HepG2 (cell line): Measurements from ENCODE around the gene ZDHHC14. TPM values are rescaled to one million over a fixed set of nuclear protein-coding genes. Genes with fewer than 3 reads are reported as not detected.
A peak's percentile ranks its signal among the peaks of the same experiment; 100 is the strongest.

Source experiments
- ASH2L ChIP-seq: fragments of 300-600, 200-600 bp; sonication (generic); IDR thresholded peaks from 2 replicates; pipeline ENCODE4 v1.7.0; 2017; ENCODE audit warnings: low read depth, mild to moderate bottlenecking, moderate library complexity, mixed read lengths, low read length; ENCODE audit not compliant: insufficient read length
- DBP ChIP-seq: sonication (generic); formaldehyde crosslinking; IDR thresholded peaks from 2 replicates; pipeline ENCODE4 v1.4.0; 2020; ENCODE audit warnings: missing genetic modification reagents; ENCODE audit errors: not compliant biosample characterization
- GLI4 ChIP-seq: sonication (generic); formaldehyde crosslinking; IDR thresholded peaks from 2 replicates; pipeline ENCODE4 v1.5.1; 2020; ENCODE audit warnings: missing genetic modification reagents, mild to moderate bottlenecking, moderate library complexity, borderline replicate concordance
- HIVEP1 ChIP-seq: sonication (generic); formaldehyde crosslinking; IDR thresholded peaks from 2 replicates; pipeline ENCODE4 v1.4.0; 2020; ENCODE audit warnings: mild to moderate bottlenecking, missing genetic modification reagents
- MEIS1 ChIP-seq: sonication (generic); formaldehyde crosslinking; IDR thresholded peaks from 2 replicates; pipeline ENCODE4 v1.9.0; 2021; ENCODE audit warnings: mild to moderate bottlenecking, missing genetic modification reagents, moderate library complexity, borderline replicate concordance
- PATZ1 ChIP-seq: sonication (generic); formaldehyde crosslinking; IDR thresholded peaks from 2 replicates; pipeline ENCODE4 v1.4.0; 2020; ENCODE audit warnings: missing genetic modification reagents
- RXRA ChIP-seq: sonication (generic); formaldehyde crosslinking; IDR thresholded peaks from 2 replicates; pipeline ENCODE4 v1.5.1; 2020; ENCODE audit warnings: missing genetic modification reagents
- SKI ChIP-seq: fragments of 450-650 bp; IDR thresholded peaks from one replicate; pipeline ENCODE4 v1.6.1; 2018; ENCODE audit warnings: mild to moderate bottlenecking; ENCODE audit not compliant: partially characterized antibody
- SNAPC5 ChIP-seq: sonication (generic); formaldehyde crosslinking; IDR thresholded peaks from 2 replicates; pipeline ENCODE4 v1.8.1; 2023; ENCODE audit warnings: mild to moderate bottlenecking, missing genetic modification reagents, borderline replicate concordance
- ZFP62 ChIP-seq: sonication (generic); formaldehyde crosslinking; IDR thresholded peaks from 2 replicates; pipeline ENCODE4 v1.4.0; 2020; ENCODE audit warnings: missing genetic modification reagents
- ZNF101 ChIP-seq: sonication (generic); formaldehyde crosslinking; IDR thresholded peaks from 2 replicates; pipeline ENCODE4 v1.4.0; 2020; ENCODE audit warnings: mild to moderate bottlenecking, low read depth, missing genetic modification reagents, borderline replicate concordance
- ZNF142 ChIP-seq: sonication (generic); formaldehyde crosslinking; IDR thresholded peaks from 2 replicates; pipeline ENCODE4 v1.4.0; 2020; ENCODE audit warnings: missing genetic modification reagents
- ZNF335 ChIP-seq: sonication (generic); formaldehyde crosslinking; IDR thresholded peaks from 2 replicates; pipeline ENCODE4 v1.4.0; 2020; ENCODE audit warnings: missing genetic modification reagents
- ZNF598 ChIP-seq: sonication (generic); formaldehyde crosslinking; IDR thresholded peaks from 2 replicates; pipeline ENCODE4 v1.5.1; 2020; ENCODE audit warnings: mild to moderate bottlenecking, missing genetic modification reagents, borderline replicate concordance
- ZNF644 ChIP-seq: IDR thresholded peaks from 2 replicates; pipeline ENCODE4 v1.6.1; 2016; ENCODE audit warnings: low read depth
- ZNF740 ChIP-seq: sonication (generic); formaldehyde crosslinking; IDR thresholded peaks from 2 replicates; pipeline ENCODE4 v1.4.0; 2020; ENCODE audit warnings: missing genetic modification reagents
- ZNF747 ChIP-seq: sonication (generic); formaldehyde crosslinking; IDR thresholded peaks from 2 replicates; pipeline ENCODE4 v1.8.1; 2023; ENCODE audit warnings: missing genetic modification reagents, mild to moderate bottlenecking, borderline replicate concordance
- ZNF749 ChIP-seq: sonication (generic); formaldehyde crosslinking; IDR thresholded peaks from 2 replicates; pipeline ENCODE4 v1.8.0; 2022; ENCODE audit warnings: mild to moderate bottlenecking, missing genetic modification reagents, moderate library complexity, borderline replicate concordance
- ZNF83 ChIP-seq: sonication (generic); formaldehyde crosslinking; IDR thresholded peaks from 2 replicates; pipeline ENCODE4 v1.4.0; 2020; ENCODE audit warnings: missing genetic modification reagents, mild to moderate bottlenecking, borderline replicate concordance
- polyA plus RNA-seq, 8 experiments: library from polyadenylated mRNA; depleted of rRNA in 3 of 8; stranded (reverse) in 7 of 8; unstranded in 1 of 8; fragments of >200 nt; fragmentation: Illumina TruSeq in 4 of 8; extraction: Trizol in 4 of 8; gene quantifications; 2 replicates each; pipeline versions ENCODE4 v1.2.1 to v1.2.3, GENCODE V29; 2011 to 2016; ENCODE audit warnings: low read depth in 4 of 8, missing spikeins in 1 of 8, mixed read lengths in 1 of 8; ENCODE audit not compliant: insufficient read depth in 1 of 8
- total RNA-seq, 5 experiments: library from RNA; depleted of rRNA; stranded (reverse); fragments of >200 nt; fragmentation: Illumina TruSeq; extraction: Trizol; gene quantifications; 2 replicates each; pipeline ENCODE4 v1.2.3, GENCODE V29; 2016; ENCODE audit warnings: low read depth in 1 of 5

Gene ZDHHC14
- total and polyA plus RNA-seq, 2 of the 13 experiments (the other 11 are each of a cell fraction or from before 2014, with no cell fraction given), result 3.7 to 9.5 TPM

GRCh38 chr6:157379656-157380457 is 1.1 kb upstream of the ZDHHC14 start (continued):
- peak; percentile 76; the same call in 1 of the 2 replicates for TF ChIP-seq ZNF335 (CRISPR knock-in tag)
- TF ChIP-seq SNAPC5, result no peak
- TF ChIP-seq ZNF101, result no peak; the same call in 1 of the 2 replicates
- no peak for TF ChIP-seq SKI
- no peak for TF ChIP-seq ZNF644 (CRISPR knock-in tag)
- no peak; the same call in 1 of the 2 replicates for TF ChIP-seq ZNF83 (CRISPR knock-in tag)
- no peak for TF ChIP-seq HIVEP1 (CRISPR knock-in tag)
- TF ChIP-seq ZNF740, result no peak
- no peak; the same call in 1 of the 2 replicates for TF ChIP-seq ZNF747 (CRISPR knock-in tag)
- no peak for TF ChIP-seq GLI4
- TF ChIP-seq MEIS1 (CRISPR knock-in tag), result no peak
- TF ChIP-seq RXRA (CRISPR knock-in tag), result 0 out of 2 replicates have a peak, but pooled peaks have one; percentile 35
- peak; percentile 81 for TF ChIP-seq PATZ1 (CRISPR knock-in tag)
- TF ChIP-seq ZFP62 (CRISPR knock-in tag), result peak; percentile 95
- TF ChIP-seq ASH2L, result peak; percentile 69
- TF ChIP-seq ZNF142 (CRISPR knock-in tag), result peak; percentile 64; the same call in 1 of the 2 replicates
- TF ChIP-seq DBP, result peak; percentile 28
- TF ChIP-seq ZNF749 (CRISPR knock-in tag), result no peak; the same call in 1 of the 2 replicates
- TF ChIP-seq ZNF598, result no peak
